ENCODE data around the gene MPPED1. TPM values are rescaled to one million over a fixed set of nuclear protein-coding genes. Genes with fewer than 3 reads are reported as not detected.

The MPPED1 gene
- total RNA-seq = under 1 TPM; 0.11 to 0.59 TPM
- 0.75 TPM for polyA plus RNA-seq (2013, experiment 1 of 2)
- 0.70 TPM for polyA plus RNA-seq (2013, experiment 2 of 2)
- long read RNA-seq, experiment 1 = 0 reads
- long read RNA-seq, experiment 2 = 0 reads
- long read RNA-seq, experiment 3 = 0 reads
- long read RNA-seq, experiment 4 = 0 reads

GRCh38 chr22:43411869-43412807, at the start of gene MPPED1:
Gene MPPED1 (plus strand): TSS chr22:43412014. CDS start chr22:43424986, 12,972 bp downstream.
- DNase-seq = no peak
- Histone ChIP-seq H3K27me3 (ENCODE audit: control insufficient read depth, insufficient read depth, low read length, poor library complexity, severe bottlenecking) (peaks cover 78% of the 10 kb centered on the region), H3K4me3 (ENCODE audit: low read length) (no peak within 1 kb of the TSS), H3K9me3 (ENCODE audit: control insufficient read depth, low read length) (no peaks in the 10 kb centered on the region), H3K4me1 (ENCODE audit: control insufficient read depth, insufficient read depth, low read length) (no peaks in the 10 kb centered on the region), H3K27ac (ENCODE audit: low read depth, low read length) (no peak within 1 kb of the TSS), H3K36me3 (ENCODE audit: control insufficient read depth, insufficient read depth, low read length) (no peaks in the 10 kb centered on the region), H3K9ac (ENCODE audit: extremely low read depth, low read length, poor library complexity, severe bottlenecking) (no peak within 1 kb of the TSS)
- Mint-ChIP-seq H3K27me3 (ENCODE audit: insufficient read depth) (peaks cover 66% of the 10 kb centered on the region), H3K36me3 (ENCODE audit: low read depth) (no peaks in the 10 kb centered on the region), H3K4me1 (peaks cover 2% of the 10 kb centered on the region), H3K4me3 (peak within 1 kb of the TSS; percentile 54), H3K27ac (no peak within 1 kb of the TSS), H3K9me3 (no peaks in the 10 kb centered on the region)
- WGBS, 2 experiments (ENCODE audit: insufficient coverage in 1 of 2, insufficient read length in 1 of 2) = 3 to 6% methylated on average over 30 to 95 of the region's 95 CpGs
- TF ChIP-seq CTCF (conservative IDR thresholded peaks at IDR 0.05) = no peak

DNA sequence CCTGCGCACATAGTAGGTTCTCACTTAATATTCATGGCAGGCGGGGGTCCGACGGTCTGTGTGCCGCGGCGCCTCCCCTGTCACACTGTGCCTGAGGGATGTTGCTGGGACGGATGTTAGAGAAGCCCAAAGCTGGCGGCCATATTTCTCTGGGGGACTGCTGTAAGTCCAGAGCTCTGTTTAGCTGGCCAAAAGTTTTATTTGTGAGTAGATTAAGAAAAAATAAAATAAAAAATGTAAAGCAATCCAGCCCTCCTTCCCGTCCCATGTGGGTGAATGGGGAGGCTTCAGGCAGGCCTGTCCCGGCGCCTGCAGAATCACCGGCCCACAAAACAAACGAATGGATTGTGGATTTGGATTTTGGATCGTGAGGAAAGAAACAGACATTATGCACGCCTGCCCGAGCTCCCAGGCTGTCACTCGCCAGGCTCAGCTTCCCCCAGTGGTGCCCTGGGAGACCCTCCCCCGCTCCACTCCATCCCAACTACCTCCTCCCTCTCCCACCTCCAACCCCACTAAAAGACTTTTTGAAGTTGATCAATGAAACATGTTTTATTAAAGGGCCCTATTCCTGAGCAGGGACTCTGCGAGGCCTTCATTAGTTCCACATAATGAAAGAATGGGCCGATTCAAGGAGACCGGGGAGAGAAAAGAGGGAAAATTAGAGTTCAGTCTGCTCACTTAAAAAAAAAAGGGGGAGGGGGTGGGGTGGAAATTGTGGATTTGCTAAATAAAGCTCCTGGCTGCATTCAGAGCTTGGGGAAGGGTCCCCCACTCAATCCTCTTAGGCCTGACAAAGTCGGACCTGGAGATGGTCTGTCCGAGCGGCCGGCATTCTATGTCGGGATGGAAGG, 48.3 kb upstream of the MPPED1 start:
- no peaks in the 10 kb centered on the region for H3K36me3 Mint-ChIP-seq (ENCODE audit: low read depth)
- 88% methylated on average over 18 to 27 of the region's 27 CpGs for WGBS, 2 experiments (ENCODE audit: insufficient coverage in 1 of 2, insufficient read length in 1 of 2)
- no peak overlapping the region for H3K4me3 ChIP-seq (ENCODE audit: low read length)

More for the DNA sequence above, 48.3 kb upstream of the MPPED1 start:
- H3K27ac Mint-ChIP-seq = peak overlapping the region; percentile 66
- H3K9me3 Mint-ChIP-seq = no peaks in the 10 kb centered on the region
- peak; percentile 45 for DNase-seq
- Histone ChIP-seq H3K27me3 (ENCODE audit: control insufficient read depth, insufficient read depth, low read length, poor library complexity, severe bottlenecking) (no peaks in the 10 kb centered on the region), H3K36me3 (ENCODE audit: control insufficient read depth, insufficient read depth, low read length) (no peaks in the 10 kb centered on the region), H3K27ac (ENCODE audit: low read depth, low read length) (peak overlapping the region; percentile 79), H3K4me1 (ENCODE audit: control insufficient read depth, insufficient read depth, low read length) (no peaks in the 10 kb centered on the region), H3K9ac (ENCODE audit: extremely low read depth, low read length, poor library complexity, severe bottlenecking) (no peak overlapping the region), H3K9me3 (ENCODE audit: control insufficient read depth, low read length) (no peaks in the 10 kb centered on the region)
- H3K4me3 Mint-ChIP-seq = no peak overlapping the region
- peaks cover 10% of the 10 kb centered on the region for H3K4me1 Mint-ChIP-seq
- TF ChIP-seq CTCF (conservative IDR thresholded peaks at IDR 0.05) = no peak
- peaks cover 8% of the 10 kb centered on the region for H3K27me3 Mint-ChIP-seq (ENCODE audit: insufficient read depth)
